Fibroblast of skin of left quadriceps (primary cell): Measurements from ENCODE around the gene IFNA8.
"Not testable (repeated sequence)": the region's sequence is repeated elsewhere in the genome, so short reads cannot be mapped to it uniquely, and the experiment has no call there.

Source experiments
- DNase-seq, 2 experiments: peaks; one replicate each; pipeline ENCODE4 v3.0.0-alpha.2; 2013; ENCODE audit warnings: low read depth in 2 of 2

Gene IFNA8

DNA sequence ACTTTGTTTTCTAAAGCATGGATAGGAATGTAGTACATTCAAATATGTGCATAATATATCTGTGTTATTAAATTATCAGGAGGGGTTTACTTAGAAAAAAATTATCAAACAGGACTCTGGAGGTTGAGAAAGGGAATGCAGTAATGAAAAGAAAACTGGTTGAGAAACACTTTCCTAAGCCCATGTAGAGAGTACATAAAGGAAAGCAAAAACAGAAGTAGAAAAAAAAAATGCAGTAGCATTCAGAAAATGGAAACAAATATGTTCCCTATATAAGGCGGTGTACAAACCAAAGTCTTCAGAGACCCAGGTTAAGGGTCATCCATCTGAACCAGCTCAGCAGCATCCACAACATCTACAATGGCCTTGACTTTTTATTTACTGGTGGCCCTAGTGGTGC lies at the start of gene IFNA8:
IFNA8 (plus strand) TSS at position 301 of the 400 bp plus-strand sequence; CDS start at position 361, 60 bp downstream.
- no peak for DNase-seq

DNA sequence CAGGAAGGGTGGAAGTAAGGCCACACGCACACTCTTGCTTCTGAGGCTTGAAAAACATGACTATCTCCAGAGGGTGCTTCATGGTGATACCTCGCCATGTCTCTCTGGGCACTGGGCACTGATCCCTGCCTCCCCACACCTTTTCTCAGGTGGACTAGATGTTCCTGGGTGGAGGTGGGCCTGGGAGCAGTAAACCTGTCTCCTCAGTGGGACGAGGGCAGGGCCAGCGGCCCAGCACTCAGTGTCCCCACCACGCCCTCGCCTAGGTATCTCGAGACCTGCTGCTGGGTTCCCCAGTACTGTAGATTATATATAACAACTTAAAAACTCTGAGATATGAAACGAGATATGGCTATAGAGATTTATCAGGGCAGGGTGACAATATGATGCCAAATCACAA lies 46.6 kb upstream of the IFNA8 start:
- no peak for DNase-seq

DNA sequence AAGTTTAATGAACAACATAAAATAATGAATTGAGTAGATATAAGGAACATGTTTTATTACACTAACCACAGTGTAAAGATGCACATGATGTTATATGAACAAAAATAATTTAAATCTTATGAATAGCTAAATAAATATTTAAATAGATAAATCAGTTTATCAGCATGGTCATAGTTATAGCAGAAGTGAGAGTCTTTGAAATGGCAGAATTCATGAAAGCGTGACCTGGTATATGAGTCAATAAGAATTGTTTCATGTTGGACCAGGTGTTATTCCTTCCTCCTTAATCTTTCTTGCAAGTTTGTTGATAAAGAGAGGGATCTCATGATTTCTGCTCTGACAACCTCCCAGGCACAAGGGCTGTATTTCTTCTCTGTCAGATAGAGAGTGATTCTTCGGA lies 41.7 kb upstream of the IFNA8 start:
- DNase-seq = not testable (repeated sequence)

DNA sequence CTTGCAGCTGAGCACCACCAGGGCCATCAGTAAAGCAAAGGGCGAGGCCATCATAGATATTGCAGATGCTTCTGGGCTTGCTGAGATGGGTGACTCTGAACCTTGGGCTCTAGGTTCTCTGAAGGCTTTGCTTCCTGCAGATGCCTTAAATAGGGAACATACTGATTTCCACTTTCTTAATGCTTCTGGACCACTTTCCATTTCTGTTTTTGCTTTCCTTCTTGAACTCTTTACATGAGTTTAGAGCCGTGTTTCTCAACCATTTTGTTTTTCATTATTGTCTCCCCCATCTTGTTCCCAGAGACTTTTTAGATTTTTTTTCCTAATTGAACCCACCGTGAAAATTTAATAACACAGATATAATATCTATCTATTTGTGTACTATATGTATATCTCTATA lies 41.0 kb upstream of the IFNA8 start, which contains the start of gene IFNA13:
IFNA13 (minus strand) TSS at position 101 of the 400 bp plus-strand sequence; CDS start at position 54, 47 bp downstream.
- no peak for DNase-seq

DNA sequence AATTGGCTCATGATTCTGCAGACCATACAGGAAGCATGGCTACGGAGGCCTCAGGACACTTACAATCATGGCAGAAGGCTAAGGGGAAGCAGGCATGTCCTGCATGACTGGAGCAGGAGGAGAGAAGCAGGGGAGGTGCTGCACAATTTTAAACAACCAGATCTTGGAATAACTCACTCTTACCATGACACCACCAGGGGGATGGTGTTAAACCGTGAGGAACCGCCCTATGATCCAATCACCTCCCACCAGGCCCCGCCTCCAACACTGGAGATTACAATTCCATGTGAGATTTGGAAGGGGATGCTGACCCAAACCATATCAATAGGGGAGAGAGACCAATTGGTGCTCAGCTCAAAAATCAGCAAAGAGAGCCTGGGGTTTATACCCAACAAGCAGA lies 37.5 kb upstream of the IFNA8 start:
- not testable (repeated sequence) for DNase-seq

DNA sequence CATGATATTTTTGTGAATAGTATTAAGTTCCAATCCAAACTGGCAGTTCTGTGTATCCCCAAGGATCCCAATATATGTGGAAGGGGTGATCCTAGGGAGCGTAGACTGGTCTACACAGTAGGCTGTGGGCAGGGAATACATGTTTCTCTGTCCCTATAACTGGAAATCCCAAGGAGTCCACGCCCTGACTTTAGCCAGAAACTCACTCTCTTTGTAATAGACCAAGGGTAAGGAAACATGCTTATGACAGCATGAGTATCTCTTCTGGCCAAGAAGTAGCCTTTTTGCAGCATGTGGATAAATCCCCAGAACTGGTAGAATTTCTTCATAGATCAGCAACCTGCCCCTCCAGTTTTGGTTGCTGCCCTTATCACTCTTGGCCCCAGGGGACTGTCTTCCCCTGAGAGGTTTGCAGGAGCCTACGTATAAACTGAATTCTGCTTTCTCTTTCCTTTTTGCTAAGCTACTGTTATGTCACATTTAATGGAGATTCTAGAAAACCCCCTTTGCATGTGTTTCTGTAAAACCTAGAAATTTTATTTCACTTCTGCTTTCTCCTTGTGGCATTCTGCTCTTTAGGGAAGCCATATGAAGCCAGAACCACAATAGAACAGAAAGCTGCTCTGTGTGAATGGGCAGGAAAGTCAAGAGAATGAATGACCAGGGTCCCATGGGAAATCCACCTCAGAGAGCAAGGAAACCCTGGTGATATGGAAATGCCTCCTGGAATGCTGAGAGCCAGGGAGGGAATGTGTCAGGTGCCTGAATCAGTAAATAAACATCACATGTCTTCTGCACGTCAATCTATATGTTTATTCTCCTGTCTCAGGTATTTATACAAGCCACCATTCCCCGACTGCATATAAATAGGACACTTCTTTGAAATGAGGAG lies 27.2 kb upstream of the IFNA8 start:
- no peak for DNase-seq

DNA sequence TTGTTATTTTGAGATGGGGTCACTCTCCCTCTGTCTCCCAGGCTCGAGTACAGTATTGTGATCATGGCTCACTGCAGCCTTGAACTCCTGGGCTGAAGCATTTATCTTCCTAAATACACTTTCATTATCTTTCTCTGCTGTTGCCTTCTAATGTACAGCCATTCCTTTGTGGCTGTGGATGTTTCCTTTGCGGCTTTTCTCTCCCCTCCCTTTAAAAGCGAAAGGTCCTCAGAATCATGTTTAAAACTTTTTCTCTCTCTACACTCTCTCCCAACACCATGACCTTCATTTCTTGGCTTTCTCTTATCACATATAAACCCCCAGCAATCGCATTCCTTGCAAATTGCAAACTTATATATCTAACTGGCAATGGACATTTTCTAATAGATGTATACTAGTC lies 25.3 kb upstream of the IFNA8 start:
- no peak for DNase-seq

DNA sequence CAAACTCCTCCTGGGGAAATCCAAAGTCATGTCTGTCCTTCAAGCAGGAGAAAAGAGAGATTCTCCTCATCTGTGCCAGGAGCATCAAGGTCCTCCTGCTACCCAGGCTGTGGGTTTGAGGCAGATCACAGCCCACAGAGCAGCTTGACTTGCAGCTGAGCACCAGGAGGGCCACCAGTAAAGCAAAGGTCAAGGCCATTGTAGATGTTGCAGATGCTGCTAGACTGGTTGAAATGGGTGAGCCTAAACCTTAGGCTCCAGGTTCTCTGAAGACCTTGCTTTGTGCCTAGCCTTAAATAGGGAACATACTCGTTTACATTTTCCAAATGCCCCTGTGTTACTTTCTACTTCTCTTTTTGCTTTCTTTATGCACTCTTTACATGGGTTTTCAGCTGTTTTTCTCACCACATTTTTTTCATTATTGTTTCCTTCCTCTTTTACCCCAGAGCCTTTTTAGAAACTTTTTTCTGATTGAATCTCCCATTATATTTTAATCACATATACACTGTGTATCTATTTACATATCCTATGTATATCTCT lies 23.7 kb upstream of the IFNA8 start, which contains the start of gene IFNA2:
IFNA2 (minus strand) TSS at position 268 of the 540 bp plus-strand sequence; CDS start at position 199, 69 bp downstream.
- DNase-seq = no peak

DNA sequence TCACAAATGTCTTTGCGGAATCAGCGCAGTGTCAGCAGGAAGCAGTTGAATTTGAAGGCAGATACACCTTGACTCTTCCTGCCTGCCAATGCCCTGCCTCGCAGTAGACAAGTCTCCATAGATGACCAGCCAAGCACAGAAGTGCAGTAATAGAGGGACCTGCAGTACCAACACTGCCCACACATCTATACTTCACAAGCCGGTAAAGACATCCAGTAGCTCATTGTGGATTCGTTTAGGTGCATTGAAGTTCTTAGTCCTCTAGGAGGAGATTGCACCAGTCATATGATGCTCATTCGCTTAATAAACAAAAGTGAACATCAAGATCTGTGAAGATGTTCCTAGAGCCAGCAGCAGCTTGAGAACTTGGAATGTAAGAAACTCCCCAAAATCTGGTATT lies 16.6 kb upstream of the IFNA8 start:
- DNase-seq = no peak

DNA sequence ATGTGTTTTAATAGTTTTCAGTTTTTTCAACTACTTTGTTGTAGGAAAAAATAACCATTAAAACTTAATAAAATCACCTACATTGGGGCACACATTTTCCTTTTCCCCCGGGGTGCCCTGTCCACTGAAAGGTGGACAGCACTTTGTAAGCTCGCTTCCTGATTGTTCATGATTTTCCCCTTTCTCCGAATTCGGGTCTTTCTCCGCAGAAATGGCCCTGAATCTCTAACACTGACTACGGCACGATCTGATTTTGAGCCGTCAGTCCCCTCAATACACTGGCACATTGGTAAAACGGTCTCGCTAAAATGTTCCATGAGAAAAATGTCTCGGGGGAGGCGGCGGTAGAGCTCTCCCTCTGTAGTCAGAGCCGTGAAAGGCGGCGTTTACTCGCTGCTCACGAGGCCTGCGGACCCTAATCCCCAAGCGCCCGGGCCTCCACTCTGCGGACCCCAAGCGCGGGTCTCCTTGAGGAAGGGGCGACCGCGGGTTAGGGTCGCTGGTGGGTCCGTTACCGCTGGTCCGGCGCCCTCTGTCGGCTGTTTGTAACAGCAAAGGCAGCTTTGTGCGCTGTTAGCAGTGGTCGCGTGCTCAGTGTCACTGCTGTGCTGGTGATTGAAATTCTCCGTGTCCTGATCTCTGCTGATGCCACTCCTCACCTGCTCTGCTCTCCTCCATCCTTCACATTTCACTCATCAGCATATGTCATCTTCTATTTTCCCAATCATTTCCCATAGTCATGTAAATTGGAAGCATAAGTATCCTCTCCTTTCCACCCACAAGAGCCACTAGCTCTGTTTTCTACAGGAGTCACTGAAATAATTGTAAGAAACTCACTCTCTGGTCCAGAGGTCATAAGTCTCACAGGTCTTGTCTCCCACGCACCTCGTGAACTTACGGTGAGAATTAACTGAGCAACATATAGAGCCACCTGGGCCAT lies 12.9 kb upstream of the IFNA8 start:
- no peak for DNase-seq

DNA sequence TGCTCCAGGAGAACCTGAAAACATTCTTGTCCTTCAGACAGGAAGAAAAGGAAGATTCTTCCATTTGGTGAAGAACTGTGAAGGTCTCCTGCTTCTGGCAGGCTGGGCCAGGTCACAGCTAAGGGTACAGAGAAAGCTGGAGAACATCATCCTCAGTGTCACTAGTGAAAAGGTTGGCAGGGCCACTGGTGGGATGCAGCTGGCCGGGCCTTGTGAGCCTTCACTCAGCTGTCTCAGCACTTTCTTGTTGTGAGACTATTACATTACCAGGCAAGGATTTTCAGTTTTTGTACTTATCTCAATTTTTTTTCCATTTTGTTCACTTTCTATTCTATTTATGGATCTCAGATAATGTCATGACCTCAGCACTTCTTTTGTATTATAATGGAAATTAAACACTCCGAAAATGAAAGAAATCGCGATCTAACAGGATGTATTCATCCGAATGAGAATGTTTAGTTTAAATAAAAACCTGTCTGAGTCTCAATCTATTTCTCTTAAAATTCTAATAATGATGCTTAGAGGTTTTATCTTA lies 9.9 kb upstream of the IFNA8 start:
- DNase-seq = no peak

DNA sequence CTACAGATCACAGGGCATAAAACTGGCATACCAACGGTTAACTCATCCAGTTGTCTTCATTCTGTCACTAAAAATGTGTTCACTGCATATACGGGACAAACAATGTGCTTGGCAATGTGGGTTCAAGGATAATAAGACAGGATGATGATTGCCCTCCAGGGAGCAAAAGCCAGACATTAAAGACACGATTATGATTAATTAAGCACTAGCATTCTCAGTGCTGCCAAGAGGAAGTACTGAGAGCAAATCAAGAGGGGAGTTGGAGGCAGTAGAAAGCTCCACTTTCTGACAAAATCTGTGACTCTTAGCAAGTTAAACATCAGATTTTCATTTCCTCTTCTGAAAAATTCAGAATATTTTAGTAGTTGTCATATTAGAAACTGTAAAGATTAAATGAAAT lies 9.0 kb upstream of the IFNA8 start:
- DNase-seq = no peak

DNA sequence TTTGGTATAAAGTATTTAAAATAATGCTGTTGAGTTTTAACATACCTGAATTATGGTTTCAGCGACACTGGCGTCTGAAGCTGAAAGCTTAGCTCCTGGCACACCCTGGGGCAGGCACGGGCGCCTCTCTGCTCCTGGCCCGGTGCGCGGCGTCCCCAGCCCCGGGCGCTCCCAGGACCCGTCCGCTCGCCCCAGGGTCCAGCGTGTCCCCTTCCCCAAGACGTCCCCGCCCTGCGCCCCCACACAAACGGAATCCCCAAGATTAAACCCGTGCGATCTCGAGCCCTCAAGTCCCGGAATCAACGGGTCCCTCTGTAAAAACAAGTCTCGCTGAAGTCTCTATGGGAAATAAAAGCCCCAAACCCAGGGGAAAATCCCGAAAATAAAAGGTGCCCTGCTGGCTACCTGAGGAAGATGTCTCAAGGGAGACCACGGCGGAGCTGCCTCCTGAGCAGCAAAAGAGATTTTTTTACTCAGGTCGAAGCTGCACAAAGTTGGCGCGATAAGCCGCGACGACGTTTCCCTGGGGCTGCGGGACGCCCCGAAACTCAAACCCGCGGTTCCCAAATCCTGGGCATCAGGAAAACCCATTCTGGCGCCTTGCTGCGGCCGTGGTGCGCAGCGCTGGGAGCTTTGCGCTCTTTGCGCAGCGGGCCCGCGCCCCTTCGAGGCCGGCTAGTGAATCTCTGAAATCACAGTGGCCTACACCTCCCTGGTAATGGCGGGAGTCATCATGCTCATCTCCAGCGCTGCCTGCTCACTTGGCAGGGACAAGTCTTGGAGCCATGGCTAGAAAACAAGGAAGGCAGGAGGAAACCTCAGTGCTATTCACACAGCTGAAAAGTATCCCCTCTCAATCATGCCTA lies 6.3 kb upstream of the IFNA8 start:
- no peak for DNase-seq

DNA sequence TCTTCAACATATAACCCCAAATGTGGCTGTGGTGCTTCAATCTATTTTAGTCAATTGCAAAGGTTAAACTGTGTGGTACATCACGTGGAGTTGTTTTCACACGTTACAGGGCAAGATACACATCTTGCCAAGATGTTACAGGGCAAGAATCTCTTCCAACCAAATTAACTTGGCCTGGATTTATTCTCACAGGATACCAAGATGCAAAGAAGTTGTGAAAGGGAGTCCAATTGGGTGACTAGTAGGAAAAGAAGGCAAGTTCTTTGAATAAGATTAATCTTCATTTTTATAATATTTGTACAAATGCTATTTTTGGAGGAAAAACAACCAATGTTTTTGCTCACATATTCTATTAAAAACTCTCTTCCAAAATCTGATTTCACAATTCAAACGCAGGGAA lies 4.8 kb upstream of the IFNA8 start:
- no peak for DNase-seq

DNA sequence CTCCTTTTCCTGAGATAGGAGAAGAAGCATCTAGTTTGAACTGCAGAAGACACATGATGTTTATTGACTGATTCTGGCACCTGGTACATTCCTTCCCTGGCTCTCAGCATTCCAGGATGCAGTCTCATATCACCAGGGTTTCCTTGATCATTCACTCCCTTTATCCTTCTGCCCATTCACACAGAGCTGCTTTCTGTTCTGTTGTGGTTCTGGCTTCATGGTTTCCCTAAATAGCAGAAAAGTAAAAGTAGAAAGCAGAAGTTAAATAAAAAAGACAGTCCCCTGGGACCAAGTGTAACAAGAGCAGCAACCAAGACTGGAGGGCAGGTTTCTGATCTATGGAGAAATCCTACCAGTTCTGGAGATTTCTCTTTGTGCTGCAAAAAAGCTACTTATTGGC lies 3.2 kb downstream of the IFNA8 start:
- no peak for DNase-seq

DNA sequence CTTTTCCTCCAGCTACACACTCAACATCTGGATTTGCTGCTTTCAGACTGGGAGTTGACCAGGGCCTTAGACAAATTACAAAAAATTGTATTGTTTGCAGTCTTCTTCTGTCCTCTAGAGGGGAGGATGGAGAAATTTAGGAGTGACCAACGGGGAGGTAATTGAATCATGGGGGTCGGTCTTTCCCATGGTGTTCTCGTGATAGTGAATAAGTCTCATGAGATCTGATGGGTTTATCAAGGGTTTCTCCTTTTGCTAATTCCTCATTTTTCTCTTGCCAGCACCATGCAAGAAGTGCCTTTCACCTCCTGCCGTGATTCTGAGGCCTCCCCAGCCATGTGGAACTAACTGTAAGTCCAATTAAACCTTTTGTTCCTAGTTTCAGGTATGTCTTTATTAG lies 4.2 kb downstream of the IFNA8 start:
- DNase-seq = no peak

DNA sequence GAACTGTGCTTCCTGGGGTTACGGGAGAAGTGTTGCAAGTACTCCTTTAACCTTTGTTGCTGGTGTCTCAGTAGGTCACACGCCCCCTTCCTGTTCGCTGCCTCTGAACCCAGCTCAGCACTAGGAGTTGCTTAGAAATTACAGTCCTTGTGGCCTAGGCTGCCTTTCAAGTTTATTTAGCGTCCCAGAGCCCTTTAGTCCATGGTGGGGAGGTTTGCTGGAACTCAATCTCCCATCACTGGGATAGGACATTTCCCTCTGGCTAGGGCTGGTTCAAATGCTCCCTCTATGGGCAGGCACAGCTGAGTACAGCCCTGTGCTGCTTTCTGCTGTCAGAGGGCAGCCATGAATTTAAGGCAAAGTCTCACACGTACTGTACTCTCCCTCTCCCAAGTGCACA lies 4.7 kb downstream of the IFNA8 start:
- DNase-seq = no peak

DNA sequence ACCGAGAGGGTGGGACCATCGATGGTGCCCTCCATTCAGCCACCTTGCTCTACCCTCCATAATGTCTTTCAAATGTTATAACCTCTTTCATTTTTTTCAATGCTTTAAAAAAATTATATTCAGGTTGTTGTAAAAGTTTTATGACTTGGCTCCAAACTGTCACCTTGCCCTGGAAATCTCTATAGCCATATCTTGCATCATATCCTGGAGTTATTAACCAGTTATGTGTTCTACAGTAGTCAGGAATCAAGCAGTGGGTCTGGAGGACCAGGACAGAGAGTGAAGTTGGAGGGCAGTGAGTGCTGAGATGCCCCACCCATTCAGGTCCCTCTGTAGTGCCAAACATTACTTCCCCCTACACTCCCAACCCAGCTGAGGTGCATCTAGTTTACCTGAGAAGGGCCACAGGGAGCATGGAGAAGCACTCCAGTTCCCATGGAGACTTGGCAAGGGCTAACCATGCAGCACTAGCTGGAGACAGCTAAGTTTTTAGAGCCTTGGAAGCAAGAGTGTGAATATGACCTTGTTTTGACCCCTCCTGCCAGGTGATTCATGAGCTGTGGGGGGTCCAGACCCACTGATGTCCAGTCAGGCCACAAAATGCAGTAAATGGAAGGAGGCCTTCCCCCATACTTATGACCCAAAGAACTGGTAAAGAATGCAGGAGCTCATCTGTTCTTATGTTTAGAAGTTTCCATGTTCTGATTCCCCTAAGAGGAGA lies 5.5 kb downstream of the IFNA8 start:
- no peak for DNase-seq

DNA sequence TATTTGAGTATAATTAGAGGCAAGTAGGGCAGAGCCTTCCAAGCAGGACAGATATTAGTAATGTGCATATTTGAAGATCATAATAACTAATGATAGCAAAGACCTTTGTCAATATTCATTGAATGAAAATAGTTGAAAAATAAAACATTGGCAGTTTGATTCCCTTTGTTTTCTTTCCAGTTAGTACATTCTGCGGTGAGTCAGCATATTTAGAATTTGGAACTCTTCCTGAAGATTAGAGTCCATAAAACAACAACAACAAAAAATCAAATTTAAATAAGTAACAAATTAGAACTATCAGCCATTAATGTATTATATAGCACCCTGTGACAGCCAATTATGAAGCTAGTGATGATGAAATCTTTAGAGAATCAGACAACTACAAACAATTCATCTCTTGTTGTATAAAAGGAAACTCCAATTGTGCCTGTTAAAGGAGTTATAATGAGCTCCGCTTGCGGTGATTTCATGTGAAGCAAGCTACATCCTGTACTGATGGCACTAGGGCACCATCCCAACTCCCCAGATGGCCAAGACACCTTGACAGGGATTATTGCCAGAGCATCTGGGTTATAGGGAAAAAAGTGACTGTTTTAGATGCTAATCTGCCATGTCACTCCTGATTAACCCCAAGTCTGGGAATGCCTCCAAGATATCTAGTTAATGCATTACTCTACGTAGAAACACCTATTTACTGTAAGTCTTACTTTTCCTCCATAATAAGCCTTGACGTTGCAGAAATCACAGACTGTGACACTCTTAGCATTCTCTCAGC lies 6.8 kb downstream of the IFNA8 start:
- no peak for DNase-seq
